Ovary (tissue), 9 donors: ENCODE measurements around the gene SOX5. TPM values are rescaled to one million over a fixed set of nuclear protein-coding genes. Genes with fewer than 3 reads are reported as not detected.

ENCODE experiments used
- DNase-seq, 5 donors: peaks; one replicate each; pipeline ENCODE4 v3.0.0-alpha.2; 2019 to 2020
- H3K27ac ChIP-seq, 2 donors: fragments of 200-600 bp; one replicate each; pipeline versions ENCODE4 v1.5.1 to v1.8.0; 2019 to 2022
- H3K27me3 ChIP-seq: fragments of 200-600 bp; one replicate; pipeline ENCODE4 v1.8.0; 2022
- H3K36me3 ChIP-seq: fragments of 200-600 bp; sonication (generic); one replicate; pipeline ENCODE4 v1.5.1; 2019
- H3K4me1 ChIP-seq: one replicate; pipeline ENCODE4 v1.8.1; 2013; ENCODE audit warnings: mild to moderate bottlenecking, moderate library complexity; ENCODE audit not compliant: insufficient read depth
- H3K4me3 ChIP-seq: fragments of 200-600 bp; sonication (generic); one replicate; pipeline ENCODE4 v1.5.1; 2017
- H3K9me3 ChIP-seq, 2 donors: fragments of 200-600 bp in 1 of 2; sonication (generic) in 1 of 2; one replicate each; pipeline versions ENCODE4 v1.5.1 to v1.8.1; 2013 to 2019; ENCODE audit warnings: mild to moderate bottlenecking in 1 of 2, moderate library complexity in 1 of 2
- CTCF ChIP-seq, 3 donors: fragments of 450-650 bp in 2 of 3; fragments of 200-600 bp in 1 of 3; IDR thresholded peaks; one replicate each; pipeline versions ENCODE4 v1.5.1 to v1.8.0; 2016 to 2022; ENCODE audit warnings: antibody characterized with exemption in 3 of 3, mild to moderate bottlenecking in 1 of 3
- EP300 ChIP-seq: sonication (generic); formaldehyde crosslinking; IDR thresholded peaks from one replicate; pipeline ENCODE4 v1.6.1; 2017; ENCODE audit warnings: antibody characterized with exemption
- POLR2A ChIP-seq: fragments of 450-650 bp; IDR thresholded peaks from one replicate; pipeline ENCODE4 v1.6.1; 2017; ENCODE audit warnings: antibody characterized with exemption, mild to moderate bottlenecking, moderate library complexity
- WGBS, 3 donors: extraction: QIAGEN DNeasy Blood & Tissue Kit in 1 of 3; methylation state at CpG; one replicate each; pipeline versions ENCODE4 v1.1.5 to v1.1.7; 2013 to 2017; 5-methylcytosine and 5-hydroxymethylcytosine counted together
- intact Hi-C, 4 donors: fragments of 100-400 bp; cut with DNase I; formaldehyde crosslinking; loops; one replicate each; pipeline versions ENCODE4 v1.11.0 to v1.15.1; 2022 to 2023
- polyA plus RNA-seq, 2 donors: library from polyadenylated mRNA; stranded (reverse); fragments of 200-250 nt in 1 of 2; fragments of 350-450 nt in 1 of 2; fragmentation: Illumina TruSeq in 1 of 2; extraction: RNeasy Lipid Tissue Mini Kit (QIAGEN cat#74804) in 1 of 2; gene quantifications; one replicate each; pipeline ENCODE4 v1.2.3, GENCODE V29; 2013 to 2014
- total RNA-seq, 7 donors: library from RNA; depleted of rRNA in 2 of 7; stranded (reverse); fragments of >200 nt in 2 of 7; fragmentation: NEBNext Ultra II Directional in 3 of 7; extraction: Animal tissue kit (Norgen Biotek cat#: 25700) in 3 of 7; gene quantifications; one replicate each; pipeline versions ENCODE4 v1.1.0 to v1.2.4, GENCODE V29; 2016 to 2023
- donor health status: DM: no; HTN: no; CAD: no; lungs with moderate emphysema.
- donor health status: DM: no; HTN: no; CAD: no.
- donor health status: Bipolar disorder and iron deficiency.
- donor health status: DM: yes; HTN: yes; CAD: no.
- donor health status: DM: no; HTN: no; CAD: no.
- donor health status: DM: yes; HTN: yes; CAD: no.

Gene SOX5
- total and polyA plus RNA-seq, 9 donors: 5.7 to 33.7 (median 21.4) TPM

DNA sequence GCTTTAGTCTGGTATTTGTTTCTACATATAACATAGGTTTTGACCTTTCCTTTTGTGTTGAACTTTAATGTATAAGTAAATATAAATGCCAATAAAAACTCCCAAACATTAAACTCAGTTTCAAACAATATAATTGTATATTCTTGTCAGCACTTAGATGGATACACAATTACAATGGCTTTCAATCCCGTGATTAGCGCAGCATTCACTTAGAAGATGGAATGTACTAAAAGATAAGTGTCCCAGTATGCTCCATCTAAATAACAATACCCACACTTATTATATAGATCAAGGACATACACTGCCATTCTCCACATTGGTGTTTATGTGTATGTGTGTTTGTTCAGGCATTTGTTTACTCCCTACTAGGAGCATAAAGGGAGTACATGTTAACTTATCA, 193.1 kb downstream of the SOX5 start:
- no peaks in the 10 kb centered on the region for H3K4me1 ChIP-seq
- no peak overlapping the region for H3K4me3 ChIP-seq
- no peaks in the 10 kb centered on the region for H3K36me3 ChIP-seq
- 93 to 97% (median 96%) methylated on average over 2 of the region's 2 CpGs for WGBS, 3 donors
- no peak overlapping the region for H3K27ac ChIP-seq
- no peak for DNase-seq
- TF ChIP-seq CTCF (IDR thresholded peaks at IDR 0.05): no peak
- no peak for TF ChIP-seq POLR2A
- no peak for TF ChIP-seq EP300
- H3K9me3 ChIP-seq: no peaks in the 10 kb centered on the region
- no peaks in the 10 kb centered on the region for H3K27me3 ChIP-seq
- intact Hi-C loops: no loop called here

GRCh38 chr12:23753628-23754365, 195.7 kb downstream of the SOX5 start:
- 79 to 86% (median 84%) methylated on average over 5 of the region's 5 CpGs for WGBS, 3 donors
- H3K27me3 ChIP-seq: no peaks in the 10 kb centered on the region
- no peak overlapping the region for H3K4me3 ChIP-seq
- H3K36me3 ChIP-seq: no peaks in the 10 kb centered on the region
- no peak for DNase-seq
- H3K4me1 ChIP-seq: no peaks in the 10 kb centered on the region
- no peaks in the 10 kb centered on the region for H3K9me3 ChIP-seq
- intact Hi-C loops: no loop called here
- TF ChIP-seq POLR2A: no peak
- no peak for TF ChIP-seq EP300
- no peak for TF ChIP-seq CTCF (IDR thresholded peaks at IDR 0.05)
- H3K27ac ChIP-seq: no peak overlapping the region

DNA sequence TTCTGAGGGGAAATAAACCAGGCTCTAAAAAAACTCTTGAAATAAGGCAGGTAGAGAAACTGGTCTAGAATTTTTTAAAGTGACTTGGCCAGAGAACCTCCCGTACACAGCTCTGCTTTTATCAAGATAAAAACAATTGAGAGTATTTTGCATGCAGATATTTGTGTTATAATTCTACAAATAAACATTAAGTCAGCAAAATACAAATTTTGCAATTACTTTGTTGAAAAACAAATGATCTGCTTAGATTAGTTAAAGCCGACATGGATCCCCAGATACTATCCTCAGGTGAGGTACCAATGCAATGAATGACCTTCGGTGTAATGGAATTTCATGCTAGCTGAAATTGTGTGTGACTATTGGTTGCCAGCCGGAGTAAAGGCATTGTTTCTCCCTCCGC, 197.2 kb downstream of the SOX5 start:
- intact Hi-C loops: no loop called here
- Histone ChIP-seq H3K4me3 (no peak overlapping the region), H3K27me3 (no peaks in the 10 kb centered on the region), H3K36me3 (no peaks in the 10 kb centered on the region), H3K9me3 (no peaks in the 10 kb centered on the region), H3K4me1 (no peaks in the 10 kb centered on the region), H3K27ac (no peak overlapping the region)
- 95 to 96% (median 95%) methylated on average over 5 of the region's 5 CpGs for WGBS, 3 donors
- no peak for DNase-seq
- TF ChIP-seq CTCF (IDR thresholded peaks at IDR 0.05) (no peak), POLR2A (no peak), EP300 (no peak)

DNA sequence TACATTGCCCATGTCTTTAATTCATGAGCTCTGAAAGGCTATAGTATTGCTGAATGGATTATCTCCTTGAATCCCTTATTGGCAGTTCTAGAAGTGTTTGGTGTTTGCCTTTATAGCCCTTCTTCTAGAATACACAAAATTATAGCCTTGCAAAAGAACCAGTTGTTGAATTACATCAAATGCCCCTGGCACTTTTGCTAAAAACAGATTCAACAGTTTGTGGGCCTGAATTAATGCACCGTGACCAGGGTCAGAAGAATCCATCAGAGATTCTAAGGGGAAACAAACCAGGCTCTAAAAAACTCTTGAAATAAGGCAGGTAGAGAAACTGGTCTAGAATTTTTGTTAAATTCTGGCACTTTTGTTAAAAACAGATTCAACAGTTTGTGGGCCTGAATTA, 197.8 kb downstream of the SOX5 start:
- Histone ChIP-seq H3K36me3 (no peaks in the 10 kb centered on the region), H3K4me1 (no peaks in the 10 kb centered on the region), H3K9me3 (no peaks in the 10 kb centered on the region), H3K27ac (no peak overlapping the region), H3K27me3 (no peaks in the 10 kb centered on the region), H3K4me3 (no peak overlapping the region)
- no peak for TF ChIP-seq EP300
- no peak for TF ChIP-seq POLR2A
- no peak for TF ChIP-seq CTCF (IDR thresholded peaks at IDR 0.05)
- 88 to 98% (median 93%) methylated on average over 1 of the region's 1 CpG for WGBS, 3 donors
- intact Hi-C loops: no loop called here
- DNase-seq: no peak
